GM18861 (cell line): ENCODE measurements around the gene TMEM203.

ENCODE experiments used
- ATAC-seq: cut with Tn5 transposase; IDR thresholded peaks from one replicate; pipeline ENCODE4 v1.9.1; 2021; ENCODE audit not compliant: unreplicated experiment

Gene TMEM203

DNA sequence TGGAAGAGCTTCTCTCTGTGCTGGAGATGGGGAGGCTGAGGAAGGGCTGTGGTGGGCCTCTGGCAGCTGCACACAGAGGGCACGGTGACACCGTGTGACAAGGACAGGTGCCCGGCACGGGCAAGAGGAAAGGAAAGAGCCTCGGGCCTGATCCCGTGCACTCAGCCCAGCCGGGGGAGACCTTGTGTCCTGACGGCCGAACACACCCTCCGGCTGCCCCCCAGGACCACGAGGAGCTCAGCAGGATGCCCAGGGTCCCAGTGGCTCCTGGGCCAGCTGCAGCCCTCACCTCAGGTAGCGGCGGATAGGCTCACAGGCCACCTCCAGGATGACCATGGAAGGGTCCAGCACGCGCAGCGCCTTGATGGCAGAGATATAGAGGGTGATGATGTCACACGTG is 22.6 kb downstream of the TMEM203 start:
- ATAC-seq: no peak

DNA sequence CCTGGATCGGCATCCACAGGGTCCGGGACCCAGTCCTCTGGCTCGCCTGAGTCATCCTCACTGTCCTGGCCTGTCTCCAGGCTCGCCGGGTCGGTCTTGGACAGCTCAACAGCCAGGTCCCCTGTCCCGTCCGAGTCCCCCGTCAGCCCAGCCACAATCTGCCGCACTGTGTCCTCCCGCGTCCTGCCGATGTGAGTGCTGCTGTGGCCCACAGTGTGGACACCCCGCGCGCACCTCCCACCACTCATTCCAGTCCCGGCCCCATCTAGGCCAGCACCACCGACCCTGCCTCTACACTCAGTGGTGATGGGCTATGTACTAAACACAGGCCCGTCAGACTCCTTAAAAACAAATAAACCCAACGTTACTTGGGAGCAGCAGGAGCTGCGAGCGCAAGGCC is 23.8 kb downstream of the TMEM203 start:
- no peak for ATAC-seq

DNA sequence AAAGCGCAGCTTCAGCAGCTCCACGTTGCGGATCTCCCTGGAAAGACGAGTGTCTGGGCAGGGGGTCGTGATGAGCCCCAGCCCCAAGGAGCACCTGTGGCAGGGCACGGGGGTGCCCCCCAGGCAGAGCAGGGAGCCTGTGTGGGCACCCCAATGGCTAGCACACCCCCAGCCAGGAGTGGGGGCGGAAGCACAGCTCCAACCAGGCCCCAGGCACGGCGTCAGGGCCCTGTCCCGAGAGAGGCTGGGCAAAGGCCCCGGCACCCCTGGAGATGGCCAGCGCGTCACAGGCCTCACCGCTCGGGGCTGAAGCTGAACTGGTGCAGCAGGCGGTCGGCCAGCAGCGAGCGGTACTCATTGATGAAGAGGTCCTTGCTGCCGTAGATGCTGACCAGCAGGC is 25.0 kb downstream of the TMEM203 start:
- ATAC-seq: no peak

DNA sequence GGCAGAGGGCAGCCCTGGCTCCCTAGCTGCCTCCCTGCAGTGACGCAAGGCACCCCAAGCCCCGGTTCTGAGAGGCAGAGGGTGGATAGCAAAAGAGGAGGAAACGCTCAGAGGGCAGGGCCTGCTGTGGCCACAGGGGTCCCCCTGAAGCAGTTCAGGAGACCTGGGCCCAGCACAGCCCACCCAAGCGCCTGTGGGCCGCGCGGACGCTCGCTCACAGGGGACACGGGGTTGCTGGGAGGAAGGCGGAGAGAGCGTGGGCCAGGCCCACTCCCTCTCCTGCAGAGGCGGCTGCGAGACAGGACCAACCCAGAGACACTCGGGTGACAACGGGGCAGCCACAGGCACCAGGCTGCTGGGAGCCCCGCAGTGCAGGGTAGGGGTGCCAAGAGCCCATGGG is 25.7 kb downstream of the TMEM203 start:
- no peak for ATAC-seq

DNA sequence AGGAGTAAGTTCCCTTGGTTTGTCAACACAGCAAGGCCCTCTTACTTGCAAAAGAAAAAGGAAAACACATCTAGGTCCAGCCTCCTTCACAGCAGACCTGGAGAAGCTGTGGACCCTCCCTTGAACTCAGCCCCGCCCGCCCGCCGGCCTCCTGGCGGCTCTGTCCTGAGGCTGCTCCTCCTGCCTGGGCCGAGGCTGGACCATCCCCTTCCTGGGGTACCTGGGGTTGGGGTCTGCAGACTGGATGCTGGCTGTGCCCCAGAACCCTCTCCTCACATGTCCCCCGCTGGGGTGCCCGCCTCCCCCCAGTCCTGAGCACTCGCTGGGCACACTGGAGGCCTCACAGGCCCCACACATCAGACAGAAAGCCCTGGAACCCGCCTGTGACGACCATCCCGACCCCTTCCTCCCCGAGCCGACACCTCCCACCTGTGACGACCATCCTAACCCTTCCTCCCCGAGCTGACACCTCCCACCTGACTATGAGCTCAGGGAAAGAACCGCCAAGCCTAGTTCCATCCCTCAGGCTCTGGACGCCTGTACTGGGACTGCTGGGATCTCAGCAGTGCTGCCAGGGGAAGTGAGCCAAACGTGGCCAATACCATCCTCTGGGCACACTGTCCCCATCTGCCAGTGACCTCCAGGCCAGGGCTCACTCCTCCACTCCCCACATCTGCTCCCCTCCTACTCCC is 26.4 kb downstream of the TMEM203 start:
- ATAC-seq: no peak

DNA sequence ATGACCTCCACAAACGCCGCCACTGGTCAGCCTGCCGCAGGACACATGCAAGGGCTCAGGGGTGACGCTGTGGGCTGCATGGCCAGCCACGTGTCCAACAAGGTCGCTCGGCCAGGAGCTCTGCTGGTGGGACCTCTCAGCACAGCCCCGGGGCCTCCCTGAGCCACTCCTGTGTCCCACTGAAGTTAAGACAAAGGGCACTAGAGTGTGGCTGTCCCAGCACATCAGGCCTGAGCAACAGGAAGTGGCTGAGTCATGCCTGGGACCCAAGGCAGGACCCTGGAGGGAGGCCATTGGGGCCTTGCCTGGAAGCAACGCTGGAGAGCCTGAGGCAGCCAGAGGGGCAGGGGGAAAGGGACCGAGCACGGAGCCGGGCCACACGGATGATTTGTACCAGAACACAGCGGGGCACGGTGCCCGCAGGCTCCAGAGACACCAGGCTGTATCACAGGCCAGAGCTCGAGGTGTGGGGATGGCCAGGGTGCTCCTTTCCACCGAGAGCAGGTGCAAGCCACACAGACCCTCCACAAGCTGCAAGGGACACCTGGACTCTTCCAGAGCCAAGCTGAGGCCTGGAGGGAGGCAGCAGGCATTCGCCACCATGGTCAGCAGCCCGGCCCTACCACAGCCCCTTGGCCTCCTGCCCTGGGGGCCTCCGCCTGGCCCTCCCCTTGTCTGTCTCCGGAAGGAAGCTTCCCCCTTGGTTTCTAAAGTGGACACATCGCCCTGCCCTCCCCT is 27.1 kb downstream of the TMEM203 start:
- ATAC-seq: no peak

DNA sequence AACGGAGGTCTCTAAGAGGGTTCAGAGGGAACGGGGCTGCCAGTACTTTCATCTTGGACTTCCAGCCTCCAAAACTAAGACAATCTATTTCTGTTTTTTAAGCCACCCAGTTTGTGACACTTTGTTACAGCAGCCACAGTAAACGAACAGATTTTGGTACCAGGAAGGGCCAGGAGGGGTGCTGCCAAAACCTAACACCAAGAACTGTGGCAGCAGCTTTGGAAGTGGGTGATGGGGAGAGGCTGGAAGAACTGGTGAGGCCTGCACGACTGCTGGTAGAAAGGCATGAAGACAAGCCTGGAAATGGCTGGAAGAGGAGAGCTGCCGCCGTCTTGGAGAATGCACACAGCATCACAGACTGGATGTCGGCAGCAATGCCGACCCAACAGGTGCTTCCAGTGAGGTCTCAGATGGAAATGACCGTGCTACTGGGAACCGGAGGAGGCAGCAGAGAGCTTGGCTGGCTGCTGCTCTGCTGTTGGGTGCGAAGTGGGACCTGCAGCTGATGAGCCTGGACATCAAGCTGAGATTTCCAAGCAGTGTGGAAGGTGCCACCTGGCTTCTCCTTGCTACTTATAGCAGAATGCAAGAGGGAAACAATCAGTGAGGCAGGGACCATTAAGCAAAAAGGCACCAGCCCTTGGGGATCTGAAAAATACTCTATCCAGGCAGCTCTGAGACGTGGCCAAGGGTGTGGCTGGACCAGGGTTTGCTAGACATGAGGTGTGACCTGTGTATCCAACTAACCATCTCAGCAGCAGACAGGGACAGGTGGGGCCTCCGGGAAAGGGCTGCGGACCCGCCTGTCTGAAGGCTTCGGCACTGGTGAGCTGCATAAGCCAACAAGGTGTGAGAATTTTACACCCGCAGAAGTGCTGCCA is 28.9 kb downstream of the TMEM203 start:
- no peak for ATAC-seq

DNA sequence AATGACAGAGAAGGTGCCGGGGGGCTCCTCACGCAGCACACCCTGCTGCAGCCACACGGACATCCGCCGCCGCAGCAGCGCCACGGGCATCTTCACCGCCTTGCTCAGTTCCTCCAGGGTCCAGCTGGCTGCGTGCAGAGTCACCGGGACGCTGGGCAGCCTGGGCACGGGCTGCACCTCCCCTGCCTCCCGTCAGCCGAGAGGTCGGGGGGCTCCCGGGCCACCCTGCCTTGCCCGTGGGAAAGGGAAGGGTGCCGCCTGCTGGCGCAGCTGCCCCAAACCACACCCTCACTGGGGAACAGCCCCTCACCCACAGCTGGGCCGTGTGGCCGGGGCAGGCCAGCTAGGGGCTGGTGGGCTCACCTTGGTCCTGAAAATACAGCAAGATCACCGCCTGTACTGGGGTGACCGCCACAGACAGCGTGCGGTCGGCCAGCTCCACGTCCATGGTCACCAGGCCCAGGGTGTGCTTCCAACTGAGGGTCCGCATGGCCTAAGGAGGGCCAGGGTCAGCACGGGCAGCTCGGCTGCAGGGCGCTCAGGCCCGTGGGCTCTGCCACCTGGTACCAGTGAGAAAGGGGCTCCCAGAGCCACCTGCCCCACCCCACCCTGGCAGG is 30.0 kb downstream of the TMEM203 start:
- ATAC-seq: no peak

DNA sequence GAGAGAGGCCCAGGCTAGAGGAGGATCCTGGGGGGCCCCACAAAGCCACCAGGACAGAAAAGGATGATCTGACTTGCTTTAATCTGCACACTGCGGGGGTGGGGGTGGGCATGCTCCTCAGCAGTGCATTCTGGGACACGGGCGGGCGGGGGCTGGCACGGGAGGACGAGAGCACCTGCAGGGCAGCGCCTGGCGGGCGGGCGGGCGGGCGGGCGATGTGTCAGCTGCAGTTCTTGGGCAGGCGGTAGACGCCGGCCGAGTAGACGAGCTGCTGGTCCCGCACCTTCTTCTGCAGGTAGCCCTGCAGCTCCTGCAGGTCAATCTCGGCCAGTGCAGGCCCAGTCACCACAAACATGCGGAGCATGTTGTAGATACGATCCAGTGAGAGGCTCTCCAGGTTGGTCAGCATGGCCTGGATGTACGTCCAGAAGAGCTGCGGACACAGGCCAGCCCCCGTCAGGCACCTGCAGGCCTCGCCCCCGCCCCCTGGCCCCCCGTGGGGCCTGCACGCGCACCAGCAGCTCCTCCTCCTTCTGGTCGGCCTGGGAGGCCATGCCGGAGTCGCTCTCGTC is 30.6 kb downstream of the TMEM203 start:
- ATAC-seq: no peak

DNA sequence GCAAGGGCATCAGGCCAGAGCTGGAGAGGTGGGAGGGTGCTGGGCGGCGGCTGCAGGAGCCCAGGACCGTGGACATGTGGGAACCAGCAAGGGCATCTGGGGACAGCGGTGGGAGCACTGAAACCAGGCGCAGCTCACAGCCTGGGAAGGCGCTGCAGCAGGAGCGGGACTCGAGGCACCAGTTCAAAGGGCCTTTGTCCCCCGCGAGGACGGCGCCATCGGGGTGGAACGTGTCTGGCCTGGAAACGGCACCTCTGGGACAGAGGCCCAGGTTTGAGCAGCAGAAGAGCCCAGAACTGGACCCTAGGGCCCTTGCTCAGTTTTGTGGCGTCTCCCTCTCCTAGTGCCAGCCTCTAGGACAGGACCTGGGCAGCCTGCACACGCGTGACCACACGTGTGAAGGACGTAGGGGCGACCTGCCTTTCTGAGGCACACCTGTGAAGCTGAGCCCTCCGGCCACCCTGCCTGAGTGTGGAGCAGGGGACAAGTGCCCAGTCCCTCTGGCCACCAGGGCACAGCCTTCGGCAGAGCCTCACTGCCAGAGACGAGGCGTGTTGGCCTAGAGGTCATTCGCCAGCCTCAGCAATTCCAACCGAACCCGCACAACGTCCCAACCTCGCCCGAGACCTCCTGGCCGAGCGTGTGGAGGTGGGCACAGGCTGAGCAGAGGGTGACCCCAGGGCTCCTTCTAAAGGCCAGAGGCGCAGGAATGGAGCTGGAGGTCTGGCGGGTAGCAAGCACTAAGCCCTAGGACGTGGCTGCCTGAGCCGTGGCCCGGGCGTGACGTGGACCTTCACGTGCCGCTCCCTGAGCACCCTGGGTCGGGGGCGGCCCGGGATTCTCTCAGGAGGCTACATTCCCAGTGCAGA is 31.4 kb downstream of the TMEM203 start:
- no peak for ATAC-seq

DNA sequence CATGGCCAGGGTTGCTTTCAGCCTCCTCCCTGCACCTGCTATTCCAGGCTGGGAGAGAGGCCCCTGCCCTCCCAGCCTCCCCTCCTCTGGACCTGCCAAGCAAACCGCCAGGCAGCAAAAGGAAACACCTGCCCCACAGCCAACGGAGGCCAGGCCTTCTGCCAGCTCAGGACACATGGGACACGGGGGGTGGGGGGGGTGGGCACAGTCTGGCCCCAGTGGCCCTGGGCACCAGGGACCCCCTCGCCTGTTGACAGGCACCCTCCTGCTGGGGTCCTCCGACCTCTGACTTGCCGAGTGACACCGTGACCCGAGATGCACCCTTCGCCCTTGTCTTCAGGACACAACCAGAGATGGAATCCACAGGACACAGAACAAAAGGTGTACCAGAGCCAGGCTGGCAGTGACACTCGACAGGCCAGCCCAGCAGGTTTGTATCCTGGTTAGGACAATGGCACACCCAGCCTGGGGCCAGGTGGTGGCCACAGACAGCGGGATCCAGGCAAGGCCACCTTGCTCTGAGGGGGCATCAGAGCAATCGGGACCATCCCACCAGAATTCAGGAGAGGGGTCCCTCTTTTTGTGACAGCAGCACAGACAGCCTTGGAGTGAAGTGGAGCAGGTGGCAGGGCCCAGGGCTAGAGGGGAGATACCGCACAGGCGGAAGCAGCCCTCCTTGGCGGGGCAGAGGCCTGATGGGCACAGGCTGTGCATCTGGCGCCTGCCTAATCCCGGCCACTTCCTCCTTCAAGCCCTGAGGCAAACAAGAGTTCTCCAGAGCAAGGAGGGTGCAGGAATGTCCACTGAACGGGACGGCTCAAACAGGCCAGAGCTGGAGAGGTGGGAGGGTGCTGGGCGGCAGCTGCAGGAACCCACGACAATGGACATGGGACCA is 32.3 kb downstream of the TMEM203 start:
- ATAC-seq: no peak

DNA sequence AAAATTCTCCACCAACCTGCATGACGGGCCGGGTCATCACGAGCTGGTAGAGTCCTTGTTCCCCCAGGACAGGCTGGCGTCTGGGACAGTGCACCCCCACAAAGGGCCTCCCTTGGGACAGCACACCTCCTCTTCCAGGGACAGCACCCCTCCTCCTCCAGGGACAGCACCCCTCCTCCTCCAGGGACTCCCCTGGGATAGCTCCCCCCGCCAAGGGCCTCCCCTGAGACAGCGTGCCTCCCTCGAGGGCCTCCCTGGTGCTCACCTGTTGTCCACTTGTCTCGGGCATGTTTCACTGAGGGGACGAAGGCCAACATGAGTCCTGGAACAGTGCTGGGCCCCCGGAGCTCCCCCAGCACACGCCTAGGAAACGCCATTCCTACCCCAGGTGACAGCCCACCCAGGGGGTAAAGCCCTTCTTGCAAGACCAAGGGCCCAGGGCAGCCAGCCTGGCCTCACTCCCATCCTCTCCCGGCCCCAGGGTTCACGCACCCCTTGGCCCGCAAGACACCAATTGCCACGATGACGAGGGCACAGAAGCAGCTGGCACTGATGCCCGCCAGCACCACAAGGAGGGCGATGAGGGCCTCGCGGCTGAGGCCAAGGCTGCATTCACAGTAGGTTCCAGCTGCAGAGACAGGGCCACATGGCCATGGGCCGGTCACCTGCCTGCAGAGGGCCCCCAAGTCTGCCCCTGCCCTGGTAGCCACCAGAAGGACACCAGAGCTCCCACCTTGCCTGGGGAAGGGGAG is 34.1 kb downstream of the TMEM203 start:
- ATAC-seq: no peak

DNA sequence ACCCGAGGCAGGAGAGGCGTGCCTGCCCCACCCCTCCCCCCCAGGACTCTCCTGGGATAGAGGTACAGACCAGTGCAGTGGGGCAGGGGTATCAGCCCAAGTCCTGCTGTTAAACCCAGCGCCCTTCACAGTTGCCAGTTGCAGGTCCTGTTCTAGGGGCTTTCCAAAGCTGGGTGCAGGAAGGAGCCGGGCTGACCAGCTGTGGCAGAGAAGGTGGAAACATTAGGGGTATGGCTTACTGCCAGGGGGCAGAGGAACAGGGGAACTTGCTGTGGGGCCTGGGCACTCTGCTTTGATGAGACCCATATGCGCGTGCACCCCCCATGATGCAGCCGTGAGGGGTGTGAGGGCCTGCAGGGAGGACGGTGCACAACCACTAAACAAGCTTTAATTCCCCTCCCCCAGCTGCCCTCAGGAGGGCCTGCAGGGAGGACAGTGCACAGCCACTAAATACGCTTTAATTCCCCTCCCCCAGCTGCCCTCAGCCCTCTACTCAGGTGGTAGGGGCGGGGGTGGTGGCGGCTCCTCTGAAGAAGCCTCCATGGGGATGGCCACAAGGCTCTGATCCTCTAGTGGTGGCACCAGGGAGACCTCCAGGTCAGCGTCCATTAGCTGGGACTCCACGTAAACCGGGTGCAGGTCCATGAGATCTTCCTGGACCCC is 34.8 kb downstream of the TMEM203 start:
- ATAC-seq: no peak

DNA sequence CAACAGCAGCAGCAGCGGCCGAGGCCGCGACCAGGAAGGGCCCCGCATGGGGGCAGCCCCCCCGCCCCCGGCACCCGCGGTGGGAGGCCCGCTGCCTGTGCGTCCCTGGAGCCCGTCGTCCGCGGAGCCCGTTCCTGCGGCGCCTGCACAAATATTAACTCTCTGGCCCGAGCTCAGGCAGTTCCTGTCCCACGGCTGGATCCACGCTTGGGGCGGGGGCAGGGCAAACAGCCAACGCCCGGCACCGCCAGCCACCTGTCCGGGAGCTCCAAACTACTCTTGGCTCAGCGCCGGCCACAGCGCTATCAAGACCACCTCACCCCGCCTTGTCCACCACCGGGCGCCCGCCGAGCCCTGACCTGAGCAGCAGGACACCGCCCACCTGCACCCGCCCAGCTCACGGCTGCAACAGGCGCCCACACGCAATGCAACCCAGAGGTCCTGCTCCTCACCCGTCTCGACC is 35.5 kb downstream of the TMEM203 start, which contains the start of gene LRRC26:
LRRC26 (minus strand) TSS at position 156 of the 463 bp plus-strand sequence; CDS start at position 48, 108 bp downstream.
- ATAC-seq: no peak

DNA sequence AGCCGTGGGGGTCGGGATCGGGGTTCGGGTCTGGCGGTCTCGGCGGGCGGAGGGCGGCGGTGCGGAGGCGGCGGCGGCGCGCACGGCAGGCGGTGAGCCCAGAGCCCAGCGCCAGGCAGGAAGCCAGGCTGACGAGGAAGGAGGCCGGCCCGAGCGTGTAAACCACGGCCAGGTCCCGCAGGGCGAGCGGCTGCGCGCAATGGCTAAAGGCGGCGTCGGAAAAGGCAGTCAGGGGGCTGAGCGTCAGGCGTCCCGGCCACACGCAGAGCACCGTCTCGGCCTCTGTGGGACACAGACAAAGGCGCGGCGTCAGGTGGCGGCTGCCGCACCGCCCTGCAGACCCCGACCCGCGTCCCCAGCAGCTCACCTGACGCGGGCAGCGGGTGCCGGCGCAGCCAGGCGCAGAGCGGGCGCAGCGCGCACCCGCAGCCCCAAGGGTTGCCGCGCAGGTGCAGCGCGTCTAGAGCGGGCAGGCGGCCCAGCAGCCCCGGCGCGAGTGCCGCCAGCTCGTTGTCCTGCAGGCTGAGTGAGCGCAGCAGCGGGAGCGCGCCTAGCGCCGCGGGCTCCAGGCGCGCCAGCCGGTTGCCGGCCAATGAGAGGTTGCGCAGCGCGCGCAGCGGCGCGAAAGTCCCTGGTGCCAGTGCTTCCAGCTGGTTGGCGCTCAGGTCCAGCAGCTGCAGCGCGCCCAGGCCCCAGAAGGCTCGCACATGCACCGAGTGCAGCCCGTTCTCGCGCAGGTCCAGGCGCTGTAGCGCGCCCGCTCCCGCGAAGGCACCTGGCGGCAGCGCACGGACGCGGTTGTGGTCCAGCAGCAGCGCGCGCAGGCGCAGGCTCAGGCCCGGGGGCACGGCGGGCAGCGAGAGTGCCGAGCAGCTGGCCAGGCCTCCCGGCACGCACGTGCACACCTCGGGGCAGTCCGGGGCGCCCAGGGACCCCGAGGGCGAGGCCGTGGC is 36.3 kb downstream of the TMEM203 start:
- no peak for ATAC-seq

DNA sequence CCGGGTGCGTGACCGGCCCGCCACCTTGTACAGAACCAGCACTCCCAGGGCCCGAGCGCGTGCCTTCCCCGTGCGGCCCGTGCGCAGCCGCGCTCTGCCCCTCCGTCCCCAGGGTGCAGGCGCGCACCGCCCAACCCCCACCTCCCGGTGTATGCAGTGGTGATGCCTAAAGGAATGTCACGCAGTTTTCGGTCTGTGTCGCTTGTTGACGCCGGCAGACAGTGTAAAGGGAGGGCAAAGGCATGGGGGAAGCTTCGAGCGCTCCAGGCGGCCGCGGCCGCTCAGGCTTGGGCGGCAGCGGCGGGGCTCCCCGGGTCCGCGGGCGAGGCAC is 36.9 kb downstream of the TMEM203 start:
- no peak for ATAC-seq
